ENCODE data around the gene CAMK2B.

Gene CAMK2B

DNA sequence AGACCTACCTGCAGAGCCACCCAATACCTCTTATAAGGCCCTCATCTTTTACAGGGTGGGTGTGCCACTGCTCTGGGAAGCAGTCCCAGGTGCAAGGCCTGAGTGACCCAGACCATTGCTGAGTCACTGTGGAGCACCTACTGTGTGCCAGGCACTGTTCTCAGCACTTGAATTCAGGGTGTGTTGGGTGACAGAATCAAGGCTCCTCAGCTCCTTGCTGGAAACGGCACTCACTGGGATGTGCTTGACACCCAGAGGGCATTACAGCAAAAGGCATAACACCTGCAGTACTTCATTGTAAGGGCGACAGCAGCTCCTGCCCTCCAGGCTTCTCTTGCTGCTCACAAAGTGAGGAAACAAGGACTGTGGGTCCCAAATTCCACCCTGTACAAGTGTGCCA lies 7.1 kb downstream of the CAMK2B start:
- Histone ChIP-seq H3K27me3 (ENCODE audit: control insufficient read depth, insufficient read depth, low read length) (peaks cover 39% of the 10 kb centered on the region), H3K9me3 (replicated peaks; ENCODE audit: low read length) (no peaks in the 10 kb centered on the region), H3K36me3 (ENCODE audit: insufficient read depth, low read length) (no peaks in the 10 kb centered on the region), H3K9ac (ENCODE audit: low read depth, low read length) (no peak overlapping the region), H3K4me2 (ENCODE audit: low read length) (no peak overlapping the region), H3K4me3 (ENCODE audit: low read length) (no peak overlapping the region), H3K4me1 (ENCODE audit: control insufficient read depth, insufficient read depth, low read length) (no peaks in the 10 kb centered on the region)

DNA sequence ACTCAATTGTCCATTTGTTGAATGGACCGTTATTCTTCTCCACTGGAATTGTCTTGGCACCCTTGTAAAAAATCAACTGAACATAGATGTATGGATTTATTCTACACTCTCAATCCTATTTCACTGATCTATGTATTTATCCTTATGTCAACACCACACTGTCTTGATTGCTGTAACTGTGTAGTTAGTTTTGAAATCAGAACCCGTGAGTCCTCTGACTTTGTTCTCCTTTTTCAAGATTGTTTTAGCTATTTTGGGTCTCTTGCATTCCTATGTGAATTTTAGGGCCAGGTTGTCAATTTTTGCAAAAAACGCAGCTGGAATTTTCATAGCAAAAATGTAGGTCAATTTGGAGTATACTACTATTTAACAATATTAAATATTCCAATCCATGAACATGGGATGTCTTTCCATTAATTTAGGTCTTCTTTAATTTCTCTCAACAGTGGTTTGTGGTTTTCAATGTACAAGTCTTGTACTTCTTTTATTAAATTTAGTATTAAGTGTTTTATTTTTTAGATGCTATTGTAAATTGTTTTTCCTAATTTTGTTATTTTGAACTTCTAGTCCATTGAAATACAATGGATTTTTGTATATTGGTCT lies 10.0 kb downstream of the CAMK2B start:
- H3K9ac ChIP-seq (ENCODE audit: low read depth, low read length): no peak overlapping the region
- H3K4me2 ChIP-seq (ENCODE audit: low read length): no peak overlapping the region
- no peak overlapping the region for H3K4me3 ChIP-seq (ENCODE audit: low read length)
- H3K36me3 ChIP-seq (ENCODE audit: insufficient read depth, low read length): no peaks in the 10 kb centered on the region
- no peaks in the 10 kb centered on the region for H3K9me3 ChIP-seq (replicated peaks; ENCODE audit: low read length)
- no peaks in the 10 kb centered on the region for H3K4me1 ChIP-seq (ENCODE audit: control insufficient read depth, insufficient read depth, low read length)
- peaks cover 27% of the 10 kb centered on the region for H3K27me3 ChIP-seq (ENCODE audit: control insufficient read depth, insufficient read depth, low read length)

GRCh38 chr7:44313621-44314031 lies 11.8 kb downstream of the CAMK2B start:
- Histone ChIP-seq H3K9ac (ENCODE audit: low read depth, low read length) (no peak overlapping the region), H3K36me3 (ENCODE audit: insufficient read depth, low read length) (no peaks in the 10 kb centered on the region), H3K9me3 (replicated peaks; ENCODE audit: low read length) (no peaks in the 10 kb centered on the region), H3K4me3 (ENCODE audit: low read length) (no peak overlapping the region), H3K27me3 (ENCODE audit: control insufficient read depth, insufficient read depth, low read length) (peaks cover 31% of the 10 kb centered on the region), H3K4me1 (ENCODE audit: control insufficient read depth, insufficient read depth, low read length) (peaks cover 10% of the 10 kb centered on the region), H3K4me2 (ENCODE audit: low read length) (no peak overlapping the region)

DNA sequence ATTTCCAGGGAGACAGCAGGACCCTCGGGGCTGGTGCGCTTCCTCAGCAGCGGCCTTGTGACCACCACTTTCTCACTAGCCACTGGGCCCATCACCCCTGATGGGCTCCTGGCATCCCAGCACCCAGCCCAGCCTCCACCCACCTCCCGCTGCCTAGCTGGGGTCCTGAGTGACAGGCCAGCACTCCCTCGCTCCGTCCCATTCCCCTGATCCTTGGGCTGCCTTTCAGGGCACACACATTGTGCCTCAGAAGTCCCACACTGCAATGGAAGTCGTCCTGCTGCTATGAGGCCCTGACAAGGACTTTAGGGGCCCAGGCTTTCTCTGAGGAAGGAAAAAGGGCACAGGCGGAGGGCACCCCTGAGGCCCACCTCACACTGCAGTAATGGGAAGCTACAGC lies 12.4 kb downstream of the CAMK2B start:
- Histone ChIP-seq H3K9me3 (replicated peaks; ENCODE audit: low read length) (no peaks in the 10 kb centered on the region), H3K4me1 (ENCODE audit: control insufficient read depth, insufficient read depth, low read length) (peaks cover 10% of the 10 kb centered on the region), H3K9ac (ENCODE audit: low read depth, low read length) (no peak overlapping the region), H3K27me3 (ENCODE audit: control insufficient read depth, insufficient read depth, low read length) (peaks cover 31% of the 10 kb centered on the region), H3K4me2 (ENCODE audit: low read length) (no peak overlapping the region), H3K4me3 (ENCODE audit: low read length) (no peak overlapping the region), H3K36me3 (ENCODE audit: insufficient read depth, low read length) (no peaks in the 10 kb centered on the region)

DNA sequence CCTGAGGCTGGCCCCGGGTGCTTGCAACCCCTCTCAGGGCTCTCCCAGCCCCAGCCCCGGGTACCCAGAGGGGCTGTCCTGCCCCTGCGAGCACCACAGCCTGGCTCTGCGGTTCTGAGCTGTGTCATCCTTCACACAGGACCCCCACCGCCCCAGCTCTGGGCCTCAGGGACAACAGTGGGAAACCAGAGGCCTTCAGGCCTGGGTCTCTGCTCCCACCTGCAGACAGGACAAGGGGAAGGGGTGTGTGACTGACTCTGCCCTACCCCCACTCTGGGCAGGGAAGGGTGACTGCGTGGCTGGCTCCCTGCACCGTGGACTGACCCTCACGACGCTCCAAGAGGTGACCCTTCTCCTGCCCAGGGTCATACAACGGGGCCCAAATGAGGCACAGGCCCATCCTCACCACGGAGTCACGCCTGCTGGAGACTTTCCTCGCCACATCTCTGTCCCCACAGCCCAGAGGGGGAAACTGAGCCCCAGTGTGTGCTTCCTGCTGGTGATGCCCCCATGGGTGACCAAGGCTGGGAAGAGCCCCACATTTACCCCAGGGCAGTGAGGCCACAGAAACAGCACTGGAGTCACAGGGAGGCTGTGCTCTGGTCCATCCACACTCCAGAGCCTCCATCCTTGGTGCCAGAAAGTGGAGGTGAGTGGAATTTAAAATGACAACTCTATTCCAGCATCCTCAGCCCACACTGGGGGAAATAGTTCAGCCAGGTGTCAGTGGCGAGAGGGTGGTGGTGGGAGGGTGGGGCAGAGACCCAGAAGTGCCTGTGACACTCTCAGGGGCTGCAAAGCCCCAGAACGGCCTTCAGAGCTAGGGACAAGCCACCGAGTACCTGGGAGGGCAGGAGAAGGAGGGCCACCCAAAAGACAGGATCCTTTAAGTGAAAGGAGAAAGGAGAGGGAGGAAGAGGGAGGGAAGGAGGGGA lies 13.6 kb downstream of the CAMK2B start:
- Histone ChIP-seq H3K4me3 (ENCODE audit: low read length) (no peak overlapping the region), H3K9me3 (replicated peaks; ENCODE audit: low read length) (no peaks in the 10 kb centered on the region), H3K9ac (ENCODE audit: low read depth, low read length) (no peak overlapping the region), H3K4me1 (ENCODE audit: control insufficient read depth, insufficient read depth, low read length) (peaks cover 15% of the 10 kb centered on the region), H3K36me3 (ENCODE audit: insufficient read depth, low read length) (no peaks in the 10 kb centered on the region), H3K4me2 (ENCODE audit: low read length) (no peak overlapping the region), H3K27me3 (ENCODE audit: control insufficient read depth, insufficient read depth, low read length) (peaks cover 29% of the 10 kb centered on the region)

GRCh38 chr7:44310221-44310848 lies 15.1 kb downstream of the CAMK2B start:
- no peaks in the 10 kb centered on the region for H3K9me3 ChIP-seq (replicated peaks; ENCODE audit: low read length)
- peak overlapping the region; percentile 86 for H3K4me2 ChIP-seq (ENCODE audit: low read length)
- H3K36me3 ChIP-seq (ENCODE audit: insufficient read depth, low read length): no peaks in the 10 kb centered on the region
- H3K4me1 ChIP-seq (ENCODE audit: control insufficient read depth, insufficient read depth, low read length): peaks cover 19% of the 10 kb centered on the region
- H3K4me3 ChIP-seq (ENCODE audit: low read length): peak overlapping the region; percentile 66
- H3K27me3 ChIP-seq (ENCODE audit: control insufficient read depth, insufficient read depth, low read length): peaks cover 16% of the 10 kb centered on the region
- peak overlapping the region; percentile 76 for H3K9ac ChIP-seq (ENCODE audit: low read depth, low read length)

DNA sequence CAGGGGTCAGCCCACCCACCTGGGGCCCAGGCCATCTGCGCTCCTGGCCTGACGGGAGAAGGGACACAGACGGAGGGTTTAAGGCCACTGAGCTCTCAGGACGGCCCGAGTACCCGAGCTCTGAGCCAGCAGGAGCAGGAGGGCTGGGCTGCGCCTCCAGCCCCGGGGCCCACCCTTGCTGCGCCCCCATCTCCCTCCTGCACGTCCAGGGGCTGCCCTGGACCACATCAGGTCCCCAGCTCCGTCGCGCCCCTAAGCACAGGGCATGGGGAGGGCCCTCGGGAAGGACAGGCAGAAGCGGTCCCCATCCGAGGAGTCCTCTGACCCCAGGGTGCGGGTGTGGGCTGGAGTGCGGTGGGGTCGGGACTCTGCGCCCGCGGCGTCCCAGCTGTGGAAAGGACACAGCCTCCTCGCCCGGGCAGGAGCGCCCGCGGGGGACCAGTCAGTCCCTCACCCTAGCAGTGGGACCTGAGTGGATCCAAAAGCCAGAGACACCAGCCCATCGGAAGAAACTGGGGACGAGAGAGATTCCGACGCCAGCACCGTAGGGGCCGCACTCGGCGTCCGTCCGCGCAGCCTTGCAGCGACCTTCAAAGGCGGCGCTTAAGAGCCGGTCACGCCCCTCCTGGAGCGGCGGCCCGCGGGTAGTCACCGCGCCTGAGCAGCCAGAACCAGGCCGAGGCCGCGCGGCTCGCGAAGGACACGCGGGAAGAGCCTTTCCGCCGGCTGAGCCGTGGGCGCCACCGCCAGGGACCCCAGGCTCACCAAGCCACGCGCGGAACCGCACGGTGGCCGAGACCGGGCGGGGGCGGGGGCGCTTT lies 15.9 kb downstream of the CAMK2B start:
- H3K36me3 ChIP-seq (ENCODE audit: insufficient read depth, low read length): no peaks in the 10 kb centered on the region
- H3K27me3 ChIP-seq (ENCODE audit: control insufficient read depth, insufficient read depth, low read length): peaks cover 7% of the 10 kb centered on the region
- peak overlapping the region; percentile 86 for H3K4me2 ChIP-seq (ENCODE audit: low read length)
- peaks cover 19% of the 10 kb centered on the region for H3K4me1 ChIP-seq (ENCODE audit: control insufficient read depth, insufficient read depth, low read length)
- H3K4me3 ChIP-seq (ENCODE audit: low read length): peak overlapping the region; percentile 66
- H3K9me3 ChIP-seq (replicated peaks; ENCODE audit: low read length): no peaks in the 10 kb centered on the region
- H3K9ac ChIP-seq (ENCODE audit: low read depth, low read length): peak overlapping the region; percentile 76

- Histone ChIP-seq H3K27me3 (ENCODE audit: control insufficient read depth, insufficient read depth, low read length) (peaks cover 4% of the 10 kb centered on the region), H3K4me3 (ENCODE audit: low read length) (no peak overlapping the region), H3K9ac (ENCODE audit: low read depth, low read length) (no peak overlapping the region), H3K9me3 (replicated peaks; ENCODE audit: low read length) (no peaks in the 10 kb centered on the region), H3K36me3 (ENCODE audit: insufficient read depth, low read length) (no peaks in the 10 kb centered on the region), H3K4me1 (ENCODE audit: control insufficient read depth, insufficient read depth, low read length) (peaks cover 19% of the 10 kb centered on the region), H3K4me2 (ENCODE audit: low read length) (peak overlapping the region; percentile 86)
Measured at GRCh38 chr7:44308596-44309270, 16.7 kb downstream of the CAMK2B start.

- H3K36me3 ChIP-seq (ENCODE audit: insufficient read depth, low read length): no peaks in the 10 kb centered on the region
- peaks cover 19% of the 10 kb centered on the region for H3K4me1 ChIP-seq (ENCODE audit: control insufficient read depth, insufficient read depth, low read length)
- H3K27me3 ChIP-seq (ENCODE audit: control insufficient read depth, insufficient read depth, low read length): peaks cover 6% of the 10 kb centered on the region
- H3K4me3 ChIP-seq (ENCODE audit: low read length): no peak overlapping the region
- H3K4me2 ChIP-seq (ENCODE audit: low read length): no peak overlapping the region
- H3K9me3 ChIP-seq (replicated peaks; ENCODE audit: low read length): no peaks in the 10 kb centered on the region
- no peak overlapping the region for H3K9ac ChIP-seq (ENCODE audit: low read depth, low read length)
Measured at GRCh38 chr7:44307905-44308595, 17.3 kb downstream of the CAMK2B start.

DNA sequence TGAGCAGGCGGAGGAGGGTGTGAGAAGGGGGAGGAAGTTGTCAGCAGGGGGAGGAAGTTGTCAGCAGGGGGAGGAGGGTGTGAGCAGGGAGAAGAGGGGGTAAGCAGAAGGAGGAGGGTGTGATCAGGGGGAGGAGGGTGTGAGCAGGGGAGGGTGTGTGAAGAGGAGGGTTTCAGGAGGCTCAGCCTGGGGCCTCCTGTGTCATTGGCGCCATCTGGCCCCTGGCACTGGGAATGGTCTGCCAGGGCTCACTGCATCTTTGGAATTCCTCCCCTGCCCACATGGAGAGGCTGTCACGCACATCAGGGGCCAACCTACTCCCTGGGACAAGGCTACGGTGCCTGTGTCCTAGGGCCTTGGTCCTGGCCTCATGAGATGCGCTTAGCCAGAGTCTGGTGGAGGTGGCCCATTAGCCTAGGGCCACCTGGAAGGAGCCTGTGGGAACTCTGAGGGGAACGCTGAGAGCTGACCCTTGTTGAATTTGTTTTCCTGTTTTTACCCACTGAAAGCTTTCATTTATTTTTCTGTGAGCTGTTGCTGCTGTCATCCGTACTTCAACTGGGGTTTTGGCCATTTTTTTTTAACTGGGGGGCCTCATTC lies 18.0 kb downstream of the CAMK2B start:
- peaks cover 8% of the 10 kb centered on the region for H3K27me3 ChIP-seq (ENCODE audit: control insufficient read depth, insufficient read depth, low read length)
- H3K4me2 ChIP-seq (ENCODE audit: low read length): no peak overlapping the region
- H3K4me3 ChIP-seq (ENCODE audit: low read length): no peak overlapping the region
- peaks cover 19% of the 10 kb centered on the region for H3K4me1 ChIP-seq (ENCODE audit: control insufficient read depth, insufficient read depth, low read length)
- H3K36me3 ChIP-seq (ENCODE audit: insufficient read depth, low read length): no peaks in the 10 kb centered on the region
- no peaks in the 10 kb centered on the region for H3K9me3 ChIP-seq (replicated peaks; ENCODE audit: low read length)
- H3K9ac ChIP-seq (ENCODE audit: low read depth, low read length): no peak overlapping the region

All from skeletal muscle satellite cell (primary cell).